SU-DHL-6 (cell line): ENCODE data around the gene ATG101.

Experiments
- EZH2phosphoT487 ChIP-seq: fragments of 200-600 bp; sonication (generic), shearing (Covaris generic); conservative IDR thresholded peaks from 2 replicates; pipeline ENCODE4 v1.6.1; 2018; ENCODE audit warnings: mild to moderate bottlenecking, antibody characterized with exemption, low read length, moderate library complexity, mixed read lengths
- TF ChIP-seq, protein P1 (sequence below): fragments of 200-600 bp; sonication (generic); IDR thresholded peaks from one replicate; pipeline ENCODE4 v1.5.1; 2017; ENCODE audit warnings: antibody characterized with exemption, mild to moderate bottlenecking, low read length, moderate library complexity; ENCODE audit not compliant: insufficient read depth, poor library complexity, severe bottlenecking

DNA sequence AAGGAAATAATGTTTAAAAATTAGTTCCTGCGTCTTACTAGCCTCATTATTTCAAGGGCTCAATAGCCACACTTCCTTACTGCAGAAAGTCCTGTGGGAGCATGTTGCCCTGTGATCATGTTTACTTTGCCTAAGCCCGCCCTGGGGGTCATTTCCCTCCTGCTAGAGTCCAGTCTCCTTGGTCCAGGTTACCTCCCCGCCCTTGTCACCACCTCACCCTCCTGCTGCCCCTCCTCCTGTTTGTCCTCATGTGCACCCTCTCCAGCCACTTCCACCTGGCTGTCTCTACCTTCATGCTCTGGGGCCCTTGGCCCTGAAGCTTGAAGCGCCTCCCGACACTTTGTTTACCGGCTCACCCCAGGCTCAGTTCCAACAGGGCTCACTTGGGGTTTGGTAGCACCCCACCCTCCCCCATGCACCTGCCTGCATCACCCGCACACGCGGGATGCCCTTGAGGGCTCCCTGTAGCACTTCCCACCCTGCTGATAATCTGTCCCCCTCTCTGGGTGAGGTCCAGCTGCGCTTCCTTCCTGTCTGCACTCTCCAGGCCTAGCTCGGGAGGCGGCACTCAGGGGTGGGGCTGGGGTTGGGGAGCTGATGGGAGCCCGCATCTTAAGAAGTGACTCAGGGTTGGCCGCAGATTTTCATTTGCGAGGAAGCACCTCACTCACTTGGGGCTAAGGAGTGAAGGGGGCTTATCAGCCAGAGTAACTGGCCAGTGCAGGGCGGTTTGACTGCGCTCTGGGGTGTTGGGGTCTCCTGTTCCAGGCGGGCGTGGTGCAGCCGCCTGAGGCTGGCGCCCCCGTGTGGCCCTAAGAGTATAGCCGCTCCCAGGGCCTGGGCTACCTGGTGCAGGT is 49.8 kb downstream of the ATG101 start:
- TF ChIP-seq, protein P1, sequence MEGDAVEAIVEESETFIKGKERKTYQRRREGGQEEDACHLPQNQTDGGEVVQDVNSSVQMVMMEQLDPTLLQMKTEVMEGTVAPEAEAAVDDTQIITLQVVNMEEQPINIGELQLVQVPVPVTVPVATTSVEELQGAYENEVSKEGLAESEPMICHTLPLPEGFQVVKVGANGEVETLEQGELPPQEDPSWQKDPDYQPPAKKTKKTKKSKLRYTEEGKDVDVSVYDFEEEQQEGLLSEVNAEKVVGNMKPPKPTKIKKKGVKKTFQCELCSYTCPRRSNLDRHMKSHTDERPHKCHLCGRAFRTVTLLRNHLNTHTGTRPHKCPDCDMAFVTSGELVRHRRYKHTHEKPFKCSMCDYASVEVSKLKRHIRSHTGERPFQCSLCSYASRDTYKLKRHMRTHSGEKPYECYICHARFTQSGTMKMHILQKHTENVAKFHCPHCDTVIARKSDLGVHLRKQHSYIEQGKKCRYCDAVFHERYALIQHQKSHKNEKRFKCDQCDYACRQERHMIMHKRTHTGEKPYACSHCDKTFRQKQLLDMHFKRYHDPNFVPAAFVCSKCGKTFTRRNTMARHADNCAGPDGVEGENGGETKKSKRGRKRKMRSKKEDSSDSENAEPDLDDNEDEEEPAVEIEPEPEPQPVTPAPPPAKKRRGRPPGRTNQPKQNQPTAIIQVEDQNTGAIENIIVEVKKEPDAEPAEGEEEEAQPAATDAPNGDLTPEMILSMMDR = peak; percentile 57
- TF ChIP-seq EZH2phosphoT487 = no peak
